K562 (cell line): Measurements from ENCODE around the gene PPP2R3B. TPM values are rescaled to one million over a fixed set of nuclear protein-coding genes. Genes with fewer than 3 reads are reported as not detected.
A peak's percentile ranks its signal among the peaks of the same experiment; 100 is the strongest.

Experiments used
- ARID3B ChIP-seq: fragments of 250-450 bp; sonication (Bioruptor Pico); IDR thresholded peaks from 2 replicates; pipeline ENCODE4 v1.4.0; 2020; ENCODE audit warnings: borderline replicate concordance
- BRD9 ChIP-seq: fragments of 450-650 bp; IDR thresholded peaks from 2 replicates; pipeline ENCODE4 v1.6.1; 2018; ENCODE audit warnings: low read depth; ENCODE audit not compliant: partially characterized antibody
- CBX8 ChIP-seq: fragments of 200-600 bp; sonication (generic); IDR thresholded peaks from 2 replicates; pipeline ENCODE4 v1.6.1; 2012; ENCODE audit warnings: borderline replicate concordance, mixed run types, low read depth, mild to moderate bottlenecking, moderate library complexity, mixed read lengths, low read length, control low read depth, inconsistent platforms; ENCODE audit not compliant: poor library complexity, severe bottlenecking; ENCODE audit errors: extremely low read depth
- CGGBP1 ChIP-seq: fragments of 250-450 bp; sonication (Bioruptor Pico); IDR thresholded peaks from 2 replicates; pipeline ENCODE4 v1.9.0; 2021; ENCODE audit warnings: mild to moderate bottlenecking
- CHD4 ChIP-seq: fragments of 200-600 bp; sonication (generic); IDR thresholded peaks from 3 replicates; pipeline ENCODE4 v1.6.1; 2012; ENCODE audit warnings: low read depth, mild to moderate bottlenecking, mixed read lengths, low read length, inconsistent platforms; ENCODE audit not compliant: insufficient read depth, insufficient replicate concordance, poor library complexity, severe bottlenecking
- CTCF ChIP-seq, 3 experiments: IDR thresholded peaks in 2 of 3; conservative IDR thresholded peaks in 1 of 3; 2 replicates each; pipeline ENCODE4 v1.5.1; 2011 to 2012; ENCODE audit warnings: low read length in 3 of 3, mild to moderate bottlenecking in 3 of 3, control low read depth in 2 of 3, improper control_type of control experiment in 1 of 3, inconsistent platforms in 1 of 3, low read depth in 1 of 3, mixed read lengths in 1 of 3, moderate library complexity in 1 of 3; ENCODE audit not compliant: insufficient read depth in 2 of 3
- CTCFL ChIP-seq: IDR thresholded peaks from 2 replicates; pipeline ENCODE4 v1.6.1; 2011; ENCODE audit warnings: borderline replicate concordance, low read depth, mild to moderate bottlenecking, moderate library complexity, low read length; ENCODE audit not compliant: insufficient read depth, poor library complexity, severe bottlenecking
- DIDO1 ChIP-seq: fragments of 450-650 bp; IDR thresholded peaks from 2 replicates; pipeline ENCODE4 v1.6.1; 2016; ENCODE audit warnings: low read depth, missing biosample characterization, missing genetic modification characterization
- GTF2A2 ChIP-seq: IDR thresholded peaks from 2 replicates; pipeline ENCODE4 v1.6.1; 2016; ENCODE audit warnings: mild to moderate bottlenecking, missing genetic modification characterization, missing compliant biosample characterization
- MCM7 ChIP-seq, 2 experiments: fragments of 450-650 bp; IDR thresholded peaks; 2 replicates each; pipeline ENCODE4 v1.6.1; 2016 to 2018
- NEUROD1 ChIP-seq: fragments of 150-350 bp; IDR thresholded peaks from 2 replicates; pipeline ENCODE4 v1.6.1; 2014; ENCODE audit warnings: borderline replicate concordance, low read length, low read depth; ENCODE audit not compliant: partially characterized antibody
- NR3C1 ChIP-seq: sonication (generic); formaldehyde crosslinking; IDR thresholded peaks from 2 replicates; pipeline ENCODE4 v1.8.1; 2022; ENCODE audit warnings: missing genetic modification reagents
- PHB2 ChIP-seq: fragments of 450-650 bp; IDR thresholded peaks from 2 replicates; pipeline ENCODE4 v1.6.1; 2017; ENCODE audit warnings: low read depth
- PHTF2 ChIP-seq: fragments of 250-450 bp; sonication (Bioruptor Pico); IDR thresholded peaks from 2 replicates; pipeline ENCODE4 v1.5.0; 2021; ENCODE audit warnings: mild to moderate bottlenecking
- TRIM25 ChIP-seq: fragments of 450-650 bp; IDR thresholded peaks from 2 replicates; pipeline ENCODE4 v1.7.0; 2016; ENCODE audit warnings: borderline replicate concordance
- ZC3H8 ChIP-seq: fragments of 450-650 bp; IDR thresholded peaks from 2 replicates; pipeline ENCODE4 v1.6.1; 2017
- ZNF282 ChIP-seq: sonication (generic); formaldehyde crosslinking; IDR thresholded peaks from 2 replicates; pipeline ENCODE4 v1.8.1; 2023; ENCODE audit warnings: missing genetic modification reagents
- polyA plus RNA-seq, 8 experiments: library from polyadenylated mRNA; depleted of rRNA in 4 of 8; stranded (reverse) in 5 of 8; unstranded in 3 of 8; fragments of >200 nt; fragmentation: Nextera tagmentation in 2 of 8; fragmentation: Illumina TruSeq in 1 of 8; extraction: Ambion mirVana in 2 of 8; extraction: Trizol in 1 of 8; gene quantifications; 2 replicates each; pipeline versions ENCODE4 v1.2.1 to v1.2.3, GENCODE V29; 2011 to 2014; ENCODE audit warnings: inconsistent platforms in 1 of 8, missing spikeins in 1 of 8
- total RNA-seq, 7 experiments: library from RNA; depleted of rRNA in 6 of 7; stranded (reverse); fragments of >200 nt in 6 of 7; fragmentation: Illumina TruSeq in 2 of 7; extraction: Trizol in 2 of 7; gene quantifications; 2 replicates each; pipeline versions ENCODE4 v1.2.1 to v1.2.3, GENCODE V29; 2011 to 2021; ENCODE audit warnings: low replicate concordance in 1 of 7

PPP2R3B gene
- total and polyA plus RNA-seq, 9 of the 15 experiments (the other 6 are each of a cell fraction or from before 2014, with no cell fraction given): 0.04 to 18.2 (median 8.2) TPM; not detected in 1

- TF ChIP-seq ARID3B: no peak
- no peak for TF ChIP-seq GTF2A2 (tag)
- TF ChIP-seq NR3C1 (CRISPR knock-in tag): no peak
- peak; percentile 58 for TF ChIP-seq NEUROD1
- no peak for TF ChIP-seq CHD4
- no peak for TF ChIP-seq TRIM25
- no peak for TF ChIP-seq MCM7 (IDR thresholded peaks at IDR 0.05)
- TF ChIP-seq ZNF282 (CRISPR knock-in tag): no peak
- TF ChIP-seq CBX8: no peak
- no peak for TF ChIP-seq ZC3H8
- TF ChIP-seq BRD9: no peak
- TF ChIP-seq CGGBP1 (CRISPR knock-in tag): no peak
- TF ChIP-seq CTCF (IDR thresholded peaks at IDR 0.05 in 2 of 3, conservative IDR thresholded peaks at IDR 0.05 in 1 of 3; ENCODE audit: insufficient read depth in 2 of 3, low read depth in 1 of 3, low read length in 3 of 3): peak; percentile 19 to 32 (median 30); a peak in 1 of 6 replicates
- TF ChIP-seq PHTF2 (CRISPR knock-in tag): no peak
- TF ChIP-seq PHB2: no peak
- no peak for TF ChIP-seq CTCFL
- no peak for TF ChIP-seq DIDO1
Measured at GRCh38 chrX:318739-319578, 67.7 kb downstream of the PPP2R3B start, which contains the start of gene GTPBP6 (continued).
